Measurements from ENCODE around the gene FNBP1L. TPM values are rescaled to one million over a fixed set of nuclear protein-coding genes. Genes with fewer than 3 reads are reported as not detected.

The FNBP1L gene
- total RNA-seq = 70.2 and 77.7 TPM in 2 replicates

DNA sequence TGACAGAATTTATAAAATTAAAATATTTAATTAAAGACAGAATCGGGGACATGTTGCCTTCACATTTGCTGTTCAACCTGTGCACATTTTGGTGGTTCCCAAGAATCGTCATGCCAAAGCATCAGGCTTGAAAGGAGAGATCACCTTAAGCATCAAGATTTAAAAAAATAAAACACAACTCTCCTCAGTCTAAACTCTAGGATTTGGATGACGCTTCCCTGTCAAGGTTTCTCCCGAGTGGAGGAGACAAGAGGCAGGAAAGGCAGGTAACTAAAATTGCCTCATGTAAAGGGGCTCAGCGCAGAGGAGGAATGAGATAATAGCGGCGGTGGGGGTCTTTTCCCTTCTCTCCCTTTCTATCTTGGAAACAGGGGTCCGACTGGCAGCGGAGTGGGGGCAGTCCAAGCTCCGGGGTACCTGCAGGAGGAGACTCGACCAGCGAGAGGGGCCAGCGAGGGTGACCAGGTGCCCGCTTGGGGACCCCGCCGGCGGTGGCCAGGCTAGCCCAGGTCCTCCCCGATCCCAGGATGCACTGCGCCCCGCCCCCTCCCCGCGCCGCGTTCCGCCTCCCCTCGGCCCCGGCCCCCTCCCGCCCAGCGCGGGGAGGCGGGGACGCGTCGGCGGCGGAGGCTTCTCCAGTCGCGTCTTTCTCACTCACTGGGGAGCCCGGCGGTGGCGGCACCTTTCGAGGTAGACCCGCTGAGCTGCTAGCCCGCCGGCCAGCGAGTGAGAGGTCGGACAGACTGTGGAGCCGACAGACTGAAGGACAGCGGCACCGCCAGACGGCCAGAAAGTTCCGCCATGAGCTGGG is at the start of gene FNBP1L:
FNBP1L (plus strand) TSS at position 638 of the 811 bp plus-strand sequence; CDS start at position 802, 164 bp downstream.
- no peak for DNase-seq (ENCODE audit: low read depth, low spot score)

DNA sequence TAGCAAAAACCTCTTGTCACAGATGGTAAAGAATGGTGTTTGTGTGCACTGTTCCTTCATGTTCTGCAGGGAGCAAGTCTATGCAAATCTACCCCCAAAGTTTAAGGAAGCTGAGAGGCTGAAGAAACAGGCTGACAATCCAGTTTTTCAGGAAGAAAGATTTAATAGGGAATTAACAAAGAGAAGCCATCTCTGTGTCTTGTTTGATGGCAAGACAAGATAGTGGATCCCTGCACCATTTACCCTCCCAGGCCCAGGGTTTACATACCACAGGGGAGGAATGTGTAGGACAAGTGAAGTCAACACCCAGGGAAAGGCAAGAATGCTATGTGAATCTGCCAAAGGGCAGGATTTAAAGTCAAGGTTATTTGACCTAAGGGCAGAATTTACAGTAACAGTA is 48.1 kb upstream of the FNBP1L start:
- no peak for DNase-seq (ENCODE audit: low read depth, low spot score)

DNA sequence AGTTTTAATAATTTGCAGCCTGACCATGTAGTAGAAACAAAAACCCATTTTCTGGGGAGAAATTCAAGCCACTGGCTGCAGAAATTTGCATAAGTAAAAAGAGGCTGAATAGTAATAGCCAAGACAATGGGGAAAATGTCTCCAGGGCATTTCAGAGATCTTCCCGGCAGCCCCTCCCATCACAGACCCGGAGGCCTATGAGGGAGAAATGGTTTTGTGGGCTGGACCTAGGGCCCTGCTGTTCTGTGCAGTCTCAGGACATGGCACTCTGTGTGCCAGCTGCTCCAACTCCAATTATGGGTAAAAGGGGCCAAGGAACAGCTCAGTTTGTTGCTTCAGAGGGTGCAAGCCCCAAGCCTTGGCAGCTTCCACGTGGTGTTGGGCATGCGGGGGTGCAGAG is 39.7 kb upstream of the FNBP1L start:
- no peak for DNase-seq (ENCODE audit: low read depth, low spot score)

DNA sequence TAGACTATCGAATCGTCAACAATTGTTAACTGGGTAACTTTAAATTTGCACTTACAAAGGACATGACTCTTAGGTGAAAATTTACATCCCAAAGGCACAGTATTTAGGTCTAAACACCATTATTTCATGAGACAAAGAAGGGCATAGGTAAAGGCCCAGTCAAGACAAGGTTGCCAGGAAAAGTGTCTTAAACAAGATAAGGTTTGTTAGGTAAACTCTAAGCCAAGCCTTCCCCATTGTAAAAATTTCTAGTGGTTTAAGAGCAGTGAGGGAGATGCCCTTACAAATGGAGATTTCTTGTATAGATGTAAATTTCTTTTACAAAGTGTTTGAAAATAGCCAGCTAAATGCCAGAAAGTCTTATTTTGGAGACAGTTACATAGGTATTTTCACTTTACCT is 36.9 kb upstream of the FNBP1L start:
- DNase-seq (ENCODE audit: low read depth, low spot score) = no peak

DNA sequence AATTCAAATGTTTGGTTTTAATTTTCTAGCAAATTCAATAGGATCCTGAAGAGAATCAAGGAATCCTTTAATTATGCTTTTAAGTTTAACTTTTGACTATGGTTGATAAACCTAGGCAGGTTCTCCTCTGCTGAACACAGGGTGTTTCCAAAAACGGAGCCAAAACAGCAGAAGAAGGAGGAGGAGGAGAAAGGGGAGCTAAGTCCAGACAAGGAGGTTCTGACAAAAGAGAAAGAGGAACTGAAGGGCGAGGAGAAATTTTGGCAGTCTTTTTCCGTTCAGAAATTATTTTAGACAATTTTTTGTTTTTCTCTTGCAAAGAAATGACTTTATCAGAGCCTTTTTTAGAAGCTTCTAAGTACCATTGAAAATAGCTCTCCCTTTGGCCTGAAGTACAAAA is 33.2 kb upstream of the FNBP1L start:
- no peak for DNase-seq (ENCODE audit: low read depth, low spot score)

GRCh38 chr1:93415296-93415695 is 32.6 kb upstream of the FNBP1L start:
- DNase-seq (ENCODE audit: low read depth, low spot score) = no peak

GRCh38 chr1:93416183-93416582 is 31.7 kb upstream of the FNBP1L start:
- no peak for DNase-seq (ENCODE audit: low read depth, low spot score)

DNA sequence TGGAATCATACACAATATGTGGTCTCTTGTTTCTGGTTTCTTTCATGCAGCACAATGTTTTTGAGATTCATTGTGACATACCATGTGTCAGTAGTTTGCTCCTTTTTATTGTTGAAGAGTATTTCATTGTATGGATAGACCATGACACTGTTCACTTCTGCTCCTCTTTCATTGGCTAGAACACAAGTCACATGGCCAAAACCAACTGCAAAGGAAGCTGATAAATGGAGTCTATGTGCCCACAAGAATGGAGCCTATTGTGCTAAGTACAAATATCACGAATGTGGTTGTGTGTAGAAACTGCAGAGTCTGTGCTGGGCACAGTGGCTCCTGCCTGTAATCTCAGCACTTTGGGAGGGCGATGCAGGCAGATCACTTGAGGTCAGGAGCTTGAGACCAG is 28.6 kb upstream of the FNBP1L start:
- DNase-seq (ENCODE audit: low read depth, low spot score) = no peak

- DNase-seq (ENCODE audit: low read depth, low spot score) = no peak
These were observed 27.5 kb upstream of the FNBP1L start for GRCh38 chr1:93420400-93420799.

DNA sequence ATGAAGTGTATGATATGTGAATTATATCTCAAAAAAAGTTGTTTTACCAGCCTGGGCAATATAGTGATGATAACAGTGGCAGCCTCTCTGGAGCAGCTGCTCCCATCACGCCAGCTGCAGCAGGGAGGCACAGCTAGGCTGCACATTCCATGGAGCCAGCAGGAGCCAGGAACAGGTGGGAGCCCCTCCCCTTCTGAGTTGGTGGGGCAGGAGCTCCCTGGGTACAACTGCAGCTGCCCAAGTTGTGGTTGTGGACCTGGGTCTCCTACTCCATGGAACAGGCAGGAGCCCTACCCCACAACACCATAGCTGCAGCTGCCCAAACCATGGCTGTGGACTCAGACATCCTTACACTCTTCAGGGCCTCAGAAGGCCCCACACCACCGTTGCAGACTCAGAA is 21.7 kb upstream of the FNBP1L start:
- DNase-seq (ENCODE audit: low read depth, low spot score) = no peak

- DNase-seq (ENCODE audit: low read depth, low spot score) = no peak
These were observed 20.3 kb upstream of the FNBP1L start for GRCh38 chr1:93427656-93428055.

DNA sequence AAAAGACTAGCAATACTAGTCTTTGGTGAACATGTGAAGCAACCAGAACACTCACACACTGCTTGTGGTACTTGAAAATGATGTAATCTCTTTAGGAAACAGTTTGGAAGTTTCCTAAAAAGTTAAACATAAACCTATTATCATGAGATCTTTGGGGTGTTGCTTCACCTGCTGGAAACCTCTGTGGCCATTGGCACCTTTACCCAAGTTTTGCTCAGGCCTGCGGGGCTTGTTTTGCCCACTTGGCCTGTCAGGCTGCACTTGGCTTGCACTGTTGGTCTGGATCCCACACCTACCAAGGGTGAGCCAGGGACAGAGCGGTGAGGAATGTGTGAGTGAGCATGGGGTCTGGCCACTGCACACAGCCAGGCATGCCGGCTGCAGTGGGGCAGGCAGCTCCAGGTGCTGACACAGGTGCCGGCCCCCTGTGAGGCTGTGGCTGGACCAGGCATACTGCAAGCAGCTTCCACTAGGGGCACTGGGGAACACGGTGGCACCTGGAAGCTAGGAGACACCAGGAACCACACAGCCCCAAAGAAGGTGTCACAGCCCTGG is 14.4 kb upstream of the FNBP1L start:
- no peak for DNase-seq (ENCODE audit: low read depth, low spot score)

DNA sequence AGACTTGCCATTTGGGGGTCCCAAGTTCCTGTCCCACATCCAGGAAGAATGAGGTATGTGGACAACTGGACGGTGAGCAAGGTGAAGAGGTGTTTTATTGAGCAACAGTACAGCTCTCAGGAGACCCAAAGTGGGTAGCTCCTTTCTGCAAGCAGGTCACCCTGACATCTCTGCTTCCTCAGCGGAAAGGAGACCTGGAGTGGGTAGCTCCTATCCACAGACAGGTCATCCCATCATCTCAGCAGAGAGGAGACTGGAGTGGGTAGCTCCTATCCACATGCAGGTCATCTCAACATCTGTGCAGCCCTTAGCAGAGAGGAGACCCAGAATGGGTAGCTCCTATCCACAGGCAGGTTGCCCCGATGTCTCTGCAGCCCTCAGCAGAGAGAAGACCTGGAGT is 13.8 kb upstream of the FNBP1L start:
- DNase-seq (ENCODE audit: low read depth, low spot score) = no peak

DNA sequence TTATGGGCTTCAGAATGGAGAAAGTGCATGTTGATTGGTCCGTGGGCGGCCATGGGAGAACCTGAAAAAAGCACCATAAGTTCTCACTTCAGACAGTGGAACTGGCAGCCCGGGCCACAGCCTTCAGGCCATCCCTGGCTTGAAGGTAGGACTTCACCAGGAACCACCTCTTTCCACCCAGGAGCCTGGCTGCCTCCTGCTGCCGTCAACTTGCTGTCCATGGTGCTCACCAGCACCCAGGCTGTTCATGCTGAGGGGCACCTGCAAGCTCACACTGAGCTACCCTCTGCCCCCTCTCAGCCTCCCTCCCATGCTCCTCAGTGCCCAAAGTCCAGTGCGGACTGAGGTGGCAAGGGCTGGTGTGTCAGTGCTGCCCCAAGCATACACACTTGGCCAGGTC is 12.9 kb upstream of the FNBP1L start:
- DNase-seq (ENCODE audit: low read depth, low spot score) = no peak

DNA sequence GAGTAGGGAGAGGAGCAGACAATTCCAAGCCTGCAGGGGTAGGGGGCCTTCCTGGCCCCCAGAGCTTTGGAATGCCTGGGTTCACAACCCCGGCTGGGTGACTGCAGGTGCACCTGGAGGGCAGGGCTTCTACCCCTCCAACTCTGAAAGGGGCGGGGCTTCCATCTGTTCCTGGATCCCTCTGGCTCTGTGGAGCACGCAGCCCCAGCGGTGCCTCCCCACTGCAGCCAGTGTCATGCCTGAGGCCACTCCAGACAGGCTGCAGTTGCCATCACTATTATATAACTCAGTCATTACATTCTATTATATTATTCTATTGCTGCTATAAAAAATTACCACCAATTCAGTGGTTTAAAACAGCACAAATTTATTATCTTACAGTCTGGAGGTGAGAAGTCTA is 12.5 kb upstream of the FNBP1L start:
- no peak for DNase-seq (ENCODE audit: low read depth, low spot score)

DNA sequence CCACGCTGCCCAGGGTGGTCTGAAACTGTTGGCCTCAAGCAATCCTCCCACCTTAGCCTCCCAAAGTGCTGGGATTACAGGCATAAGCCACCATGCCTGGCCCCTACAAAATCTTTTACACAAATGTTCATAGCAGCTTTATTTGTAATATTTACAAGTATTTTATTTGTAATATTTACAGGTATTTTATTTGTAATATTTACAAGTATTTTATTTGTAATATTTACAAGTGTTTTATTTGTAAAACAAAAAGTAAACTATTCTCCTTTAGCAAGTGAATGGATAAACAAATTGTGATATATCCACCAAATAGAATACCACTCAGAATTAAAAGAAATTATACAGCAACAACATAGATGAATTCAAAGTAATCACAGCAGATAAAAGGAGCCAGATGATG is 11.4 kb upstream of the FNBP1L start:
- DNase-seq (ENCODE audit: low read depth, low spot score) = no peak

- DNase-seq (ENCODE audit: low read depth, low spot score) = no peak
These were observed 9.8 kb upstream of the FNBP1L start for GRCh38 chr1:93437976-93438605.

GRCh38 chr1:93438716-93439115 is 9.2 kb upstream of the FNBP1L start:
- DNase-seq (ENCODE audit: low read depth, low spot score) = no peak

DNA sequence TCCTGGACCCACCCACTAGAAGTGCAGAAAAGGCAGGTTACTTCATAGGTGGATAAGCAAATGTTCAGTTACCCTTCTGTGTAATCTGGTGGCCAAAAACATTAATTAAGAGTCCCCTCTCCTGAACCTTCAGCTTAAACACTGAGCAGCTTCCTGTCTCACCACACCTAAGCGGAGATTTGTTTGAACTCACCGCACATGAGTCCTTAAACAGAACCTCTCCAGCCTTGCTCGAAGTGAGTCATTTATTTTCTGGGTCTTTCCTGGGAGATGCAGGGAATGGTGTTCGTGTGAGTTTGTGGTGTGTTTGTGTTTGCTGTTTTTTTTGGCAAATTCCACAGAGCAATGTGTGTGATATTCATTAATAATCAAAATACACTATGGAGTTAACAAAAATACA is 7.6 kb upstream of the FNBP1L start:
- no peak for DNase-seq (ENCODE audit: low read depth, low spot score)

DNA sequence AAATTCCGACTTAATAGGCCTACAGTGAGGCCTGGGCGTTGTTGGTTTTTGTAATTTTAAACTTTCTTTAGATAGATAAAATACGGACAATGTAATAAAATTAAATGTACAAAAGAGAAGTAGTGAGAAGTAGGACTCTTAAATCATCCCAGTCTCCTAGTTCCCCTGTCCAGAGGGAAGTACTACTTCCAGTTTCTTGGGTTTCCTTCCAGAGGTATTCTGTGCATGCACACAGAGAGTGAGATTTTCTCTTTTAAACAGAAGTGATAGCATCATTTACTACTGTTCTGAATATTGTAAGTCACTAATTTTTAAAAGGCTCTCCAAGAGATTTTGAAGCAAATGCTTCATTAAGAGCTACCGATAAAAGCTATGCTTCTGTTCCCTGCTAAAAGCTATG is 7.2 kb upstream of the FNBP1L start:
- DNase-seq (ENCODE audit: low read depth, low spot score) = no peak

DNA sequence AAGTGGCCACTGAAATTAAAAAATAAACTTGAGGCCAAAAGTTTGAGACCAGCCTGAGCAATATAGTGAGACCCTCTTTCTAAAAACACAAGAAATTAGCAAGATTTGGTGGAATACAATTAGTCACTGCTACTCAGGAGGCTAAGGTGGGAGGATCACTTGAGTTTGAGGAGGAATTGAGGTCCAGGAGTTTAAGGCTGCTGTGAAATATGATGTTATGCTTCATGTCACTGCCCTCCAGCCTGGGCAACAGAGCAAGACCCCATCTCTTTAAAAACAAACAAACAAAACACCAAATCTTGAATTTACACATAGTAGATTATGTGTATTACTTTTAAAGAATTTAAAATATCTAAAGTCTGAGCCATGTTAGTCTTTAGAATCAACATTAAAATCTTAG is 6.3 kb upstream of the FNBP1L start:
- no peak for DNase-seq (ENCODE audit: low read depth, low spot score)

DNA sequence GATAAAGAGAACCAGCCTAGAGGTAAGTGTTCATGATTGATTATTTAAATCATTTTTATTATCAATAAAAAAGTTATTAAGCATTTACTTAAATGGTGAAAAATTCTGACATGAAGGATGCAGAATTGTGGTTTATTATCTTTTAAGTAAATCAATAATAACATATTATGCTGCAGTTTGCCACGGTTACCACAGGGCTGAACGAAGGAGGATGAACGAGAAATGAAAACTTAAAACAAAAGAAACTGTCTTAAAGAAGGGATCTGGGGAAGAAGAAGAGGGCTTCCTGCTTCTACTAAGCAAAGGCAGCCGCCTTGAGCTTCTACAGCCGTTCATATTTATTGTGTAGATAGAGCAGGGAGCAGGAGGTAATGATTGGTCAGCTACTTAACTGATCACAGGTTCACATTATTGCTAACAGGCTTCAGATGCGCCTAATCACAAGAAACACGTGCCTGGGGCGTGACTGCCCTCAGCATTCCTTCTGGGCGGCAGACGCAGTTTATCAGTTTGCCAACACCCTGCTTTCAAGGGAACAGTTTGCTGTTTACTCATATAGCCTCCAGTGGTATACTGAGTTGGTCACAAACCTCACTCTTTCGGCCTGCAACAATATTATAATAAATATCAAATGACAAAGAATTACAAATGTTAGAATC is 5.8 kb upstream of the FNBP1L start:
- DNase-seq (ENCODE audit: low read depth, low spot score) = no peak

Data from pulmonary artery endothelial cell (primary cell).